Measurements from ENCODE around the gene CHTF8. TPM values are rescaled to one million over a fixed set of nuclear protein-coding genes. Genes with fewer than 3 reads are reported as not detected.
"Not testable (repeated sequence)": the region's sequence is repeated elsewhere in the genome, so short reads cannot be mapped to it uniquely, and the experiment has no call there.

CHTF8 gene
- polyA plus RNA-seq, 1 of the 3 experiments (the other 2 are of a cell fraction), result 83.0 TPM

GRCh38 chr16:69126221-69126620 is 6.2 kb downstream of the CHTF8 start:
- peaks cover 67% of the 10 kb centered on the region for H4K20me1 ChIP-seq (ENCODE audit: insufficient read depth)
- TF ChIP-seq FOSL2 (IDR thresholded peaks at IDR 0.05; ENCODE audit: borderline replicate concordance, low read depth) (no peak), JUND (IDR thresholded peaks at IDR 0.05) (no peak)
- H3F3A ChIP-seq (replicated peaks; ENCODE audit: insufficient read depth), result peaks cover 25% of the 10 kb centered on the region
- 95% methylated on average over 3 of the region's 3 CpGs for WGBS (ENCODE audit: low lambda C conversion rate)
- no peaks in the 10 kb centered on the region for H3K9me2 ChIP-seq
- no peak overlapping the region for H3K4me2 ChIP-seq
- H2AFZ ChIP-seq (ENCODE audit: low read depth), result no peak overlapping the region
- H3K4me3 ChIP-seq (ENCODE audit: low read depth in 2 of 2, low read length in 1 of 2), result no peak overlapping the region
- H3K4me1 ChIP-seq (ENCODE audit: control insufficient read depth in 1 of 2, insufficient read depth in 2 of 2, low read depth in 1 of 2, low read length in 1 of 2), result peaks cover 6 to 10% of the 10 kb centered on the region in 2 experiments; a peak in 2 of 4 replicates
- DNase-seq, result no peak
- ChIA-PET CTCF (interaction anchor here (2.3 to 7.3 kb wide), 4 partner anchors 10 to 280 kb away, joined by 8 to 91 read pairs (median 68); no protein-coding TSS in a partner anchor), POLR2A (no interaction called here)
- H3K9ac ChIP-seq, result no peak overlapping the region
- peaks cover 100% of the 10 kb centered on the region for H3K79me2 ChIP-seq (ENCODE audit: insufficient read depth)
- no peaks in the 10 kb centered on the region for H3K9me3 ChIP-seq
- no peaks in the 10 kb centered on the region for H3K27me3 ChIP-seq (ENCODE audit: insufficient read depth)
- peaks cover 21 to 63% of the 10 kb centered on the region in 2 experiments for H3K36me3 ChIP-seq (replicated peaks in 1 of 2; ENCODE audit: control insufficient read depth in 1 of 2, insufficient read depth in 2 of 2, low read length in 1 of 2)
- peak overlapping the region in 1 of 2 experiments; percentile 16; a peak in 1 of 4 replicates for H3K27ac ChIP-seq (ENCODE audit: low read depth in 2 of 2, low read length in 1 of 2)

- POLR2A ChIA-PET; H3K4me3 ChIP-seq (ENCODE audit: low read depth in 2 of 2, low read length in 1 of 2); H3K4me2 ChIP-seq; DNase-seq; H3K4me1 ChIP-seq (ENCODE audit: control insufficient read depth in 1 of 2, insufficient read depth in 2 of 2, low read depth in 1 of 2, low read length in 1 of 2); H3K27ac ChIP-seq (ENCODE audit: low read depth in 2 of 2, low read length in 1 of 2); H3K27me3 ChIP-seq (ENCODE audit: insufficient read depth); H3K9me2 ChIP-seq; H3K9me3 ChIP-seq; H3K9ac ChIP-seq; H2AFZ ChIP-seq (ENCODE audit: low read depth): not testable (repeated sequence)
- Histone ChIP-seq H3K36me3 (replicated peaks in 1 of 2; ENCODE audit: control insufficient read depth in 1 of 2, insufficient read depth in 2 of 2, low read length in 1 of 2) (peaks cover 25 to 71% of the 10 kb centered on the region in 2 experiments), H3K79me2 (ENCODE audit: insufficient read depth) (peaks cover 95% of the 10 kb centered on the region), H3F3A (replicated peaks; ENCODE audit: insufficient read depth) (peaks cover 23% of the 10 kb centered on the region), H4K20me1 (ENCODE audit: insufficient read depth) (peaks cover 58% of the 10 kb centered on the region)
- 97% methylated on average over 14 of the region's 14 CpGs for WGBS (ENCODE audit: low lambda C conversion rate)
- CTCF ChIA-PET, result interaction anchor here (0.9 to 7.3 kb wide), 22 partner anchors 8 to 596 kb away, joined by 3 to 91 read pairs (median 8); partner anchors contain the start of genes CHTF8, HAS3 and UTP4
Measured at GRCh38 chr16:69124961-69125360, 7.4 kb downstream of the CHTF8 start.

DNA sequence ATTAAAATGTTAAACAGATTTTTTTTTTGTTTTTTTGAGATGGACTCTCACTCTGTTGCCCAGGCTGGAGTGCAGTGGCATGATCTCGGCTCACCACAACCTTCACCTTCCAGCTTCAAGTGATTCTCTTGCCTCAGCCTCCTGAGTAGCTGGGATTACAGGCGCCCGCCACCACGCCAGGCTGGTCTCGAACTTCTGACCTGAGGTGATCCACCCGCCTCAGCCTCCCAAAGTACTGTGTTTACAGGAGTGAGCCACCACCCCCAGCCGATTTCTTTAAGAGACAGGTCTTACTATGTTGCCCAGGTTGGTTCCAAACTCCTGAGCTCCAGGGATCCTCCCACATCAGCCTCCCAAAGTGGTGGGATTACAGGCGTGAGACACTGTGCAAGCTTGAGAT is 8.0 kb downstream of the CHTF8 start:
- not testable (repeated sequence) for H3K9me2 ChIP-seq; H3K27me3 ChIP-seq (ENCODE audit: insufficient read depth); H3K4me2 ChIP-seq; H3K27ac ChIP-seq (ENCODE audit: low read depth in 2 of 2, low read length in 1 of 2); DNase-seq; H3K4me3 ChIP-seq (ENCODE audit: low read depth in 2 of 2, low read length in 1 of 2); H3K9ac ChIP-seq; H2AFZ ChIP-seq (ENCODE audit: low read depth); H3K9me3 ChIP-seq; H3K4me1 ChIP-seq (ENCODE audit: control insufficient read depth in 1 of 2, insufficient read depth in 2 of 2, low read depth in 1 of 2, low read length in 1 of 2)
- Histone ChIP-seq H3K36me3 (replicated peaks in 1 of 2; ENCODE audit: control insufficient read depth in 1 of 2, insufficient read depth in 2 of 2, low read length in 1 of 2) (peaks cover 29 to 74% of the 10 kb centered on the region in 2 experiments), H3K79me2 (ENCODE audit: insufficient read depth) (peaks cover 90% of the 10 kb centered on the region), H4K20me1 (ENCODE audit: insufficient read depth) (peaks cover 64% of the 10 kb centered on the region), H3F3A (replicated peaks; ENCODE audit: insufficient read depth) (peaks cover 21% of the 10 kb centered on the region)
- CTCF ChIA-PET, result interaction anchor here (0.6 to 7.3 kb wide), 38 partner anchors 8 to 604 kb away, joined by 3 to 91 read pairs (median 4); partner anchors contain the start of genes CHTF8, HAS3 and UTP4
- 72% methylated on average over 5 of the region's 8 CpGs for WGBS (ENCODE audit: low lambda C conversion rate)
- POLR2A ChIA-PET, result interaction anchor here (0.8 to 0.9 kb wide), 2 partner anchors 281 to 534 kb away, joined by 3 to 4 read pairs; no protein-coding TSS in a partner anchor

GRCh38 chr16:69123910-69124309 is 8.5 kb downstream of the CHTF8 start:
- H3K9me3 ChIP-seq, result no peaks in the 10 kb centered on the region
- peaks cover 85% of the 10 kb centered on the region for H3K79me2 ChIP-seq (ENCODE audit: insufficient read depth)
- TF ChIP-seq RAD21 (IDR thresholded peaks at IDR 0.05; ENCODE audit: low read length), result peak; percentile 89
- TF ChIP-seq CTCF (IDR thresholded peaks at IDR 0.05), result peak; percentile 82
- TF ChIP-seq PBX3 (IDR thresholded peaks at IDR 0.05), result no peak
- no peak; the same call in 1 of the 2 replicates for TF ChIP-seq RCOR1 (IDR thresholded peaks at IDR 0.05; ENCODE audit: low read length)
- peak; percentile 79 for TF ChIP-seq SMC3 (IDR thresholded peaks at IDR 0.05; ENCODE audit: low read depth, low read length)
- H4K20me1 ChIP-seq (ENCODE audit: insufficient read depth), result peaks cover 65% of the 10 kb centered on the region
- peaks cover 21% of the 10 kb centered on the region for H3F3A ChIP-seq (replicated peaks; ENCODE audit: insufficient read depth)
- H3K36me3 ChIP-seq (replicated peaks in 1 of 2; ENCODE audit: control insufficient read depth in 1 of 2, insufficient read depth in 2 of 2, low read length in 1 of 2), result peaks cover 34 to 72% of the 10 kb centered on the region in 2 experiments
- no peak overlapping the region for H3K4me3 ChIP-seq (ENCODE audit: low read depth in 2 of 2, low read length in 1 of 2)
- no peak overlapping the region for H3K4me2 ChIP-seq
- no peak overlapping the region for H2AFZ ChIP-seq (ENCODE audit: low read depth)
- H3K27me3 ChIP-seq (ENCODE audit: insufficient read depth), result no peaks in the 10 kb centered on the region
- CTCF ChIA-PET, result interaction anchor here (0.6 to 7.3 kb wide), 43 partner anchors 7 to 603 kb away, joined by 3 to 91 read pairs (median 4); partner anchors contain the start of genes CHTF8, HAS3 and UTP4
- POLR2A ChIA-PET, result interaction anchor here (0.8 to 0.9 kb wide), 2 partner anchors 280 to 534 kb away, joined by 3 to 4 read pairs; no protein-coding TSS in a partner anchor
- DNase-seq, result peak; percentile 65
- WGBS (ENCODE audit: low lambda C conversion rate), result 67% methylated on average over 3 of the region's 3 CpGs
- no peaks in the 10 kb centered on the region for H3K4me1 ChIP-seq (ENCODE audit: control insufficient read depth in 1 of 2, insufficient read depth in 2 of 2, low read depth in 1 of 2, low read length in 1 of 2)
- no peak overlapping the region for H3K27ac ChIP-seq (ENCODE audit: low read depth in 2 of 2, low read length in 1 of 2)
- H3K9ac ChIP-seq, result no peak overlapping the region
- no peaks in the 10 kb centered on the region for H3K9me2 ChIP-seq

All from SK-N-SH (cell line).